Adrenal gland (tissue), 5 donors: ENCODE data around the gene EPDR1.

Experiments
- POLR2A ChIP-seq, 2 donors: fragments of 450-650 bp; IDR thresholded peaks; one replicate each; pipeline ENCODE4 v1.6.1; 2017; ENCODE audit warnings: antibody characterized with exemption in 2 of 2, mild to moderate bottlenecking in 2 of 2, moderate library complexity in 1 of 2
- TF ChIP-seq, protein P1 (sequence below), 6 experiments: fragments of 450-650 bp in 4 of 6; fragments of 200-600 bp in 2 of 6; sonication (generic) in 1 of 6; IDR thresholded peaks; 1 replicate in 5 of 6; 2 replicates in 1 of 6; pipeline versions ENCODE4 v1.5.1 to v1.8.0; 2016 to 2021; ENCODE audit warnings: antibody characterized with exemption in 6 of 6, mild to moderate bottlenecking in 2 of 6, moderate library complexity in 1 of 6
- donor health status: DM: no; HTN: no; CAD: no.

DNA sequence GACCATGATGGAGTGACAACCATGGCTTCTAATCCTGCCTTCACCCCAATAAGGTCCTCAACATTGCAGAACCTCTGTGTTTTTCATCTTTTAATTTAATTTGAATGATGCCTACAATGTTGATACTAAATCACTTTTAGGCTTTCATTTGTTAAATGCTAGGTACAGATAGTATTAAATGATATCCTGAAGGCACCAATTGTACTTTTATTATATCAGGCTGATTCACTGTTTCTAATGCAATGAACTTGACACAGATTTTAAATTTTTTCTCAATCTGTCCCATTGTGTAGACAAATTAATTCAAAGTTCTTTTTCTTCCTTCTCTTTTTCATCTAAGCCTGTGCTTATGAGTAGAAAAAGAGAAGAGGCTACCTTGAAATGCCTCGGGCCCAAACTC, 5.2 kb downstream of the EPDR1 start:
- TF ChIP-seq, protein P1, sequence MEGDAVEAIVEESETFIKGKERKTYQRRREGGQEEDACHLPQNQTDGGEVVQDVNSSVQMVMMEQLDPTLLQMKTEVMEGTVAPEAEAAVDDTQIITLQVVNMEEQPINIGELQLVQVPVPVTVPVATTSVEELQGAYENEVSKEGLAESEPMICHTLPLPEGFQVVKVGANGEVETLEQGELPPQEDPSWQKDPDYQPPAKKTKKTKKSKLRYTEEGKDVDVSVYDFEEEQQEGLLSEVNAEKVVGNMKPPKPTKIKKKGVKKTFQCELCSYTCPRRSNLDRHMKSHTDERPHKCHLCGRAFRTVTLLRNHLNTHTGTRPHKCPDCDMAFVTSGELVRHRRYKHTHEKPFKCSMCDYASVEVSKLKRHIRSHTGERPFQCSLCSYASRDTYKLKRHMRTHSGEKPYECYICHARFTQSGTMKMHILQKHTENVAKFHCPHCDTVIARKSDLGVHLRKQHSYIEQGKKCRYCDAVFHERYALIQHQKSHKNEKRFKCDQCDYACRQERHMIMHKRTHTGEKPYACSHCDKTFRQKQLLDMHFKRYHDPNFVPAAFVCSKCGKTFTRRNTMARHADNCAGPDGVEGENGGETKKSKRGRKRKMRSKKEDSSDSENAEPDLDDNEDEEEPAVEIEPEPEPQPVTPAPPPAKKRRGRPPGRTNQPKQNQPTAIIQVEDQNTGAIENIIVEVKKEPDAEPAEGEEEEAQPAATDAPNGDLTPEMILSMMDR (IDR thresholded peaks at IDR 0.05) = no peak
- TF ChIP-seq POLR2A (IDR thresholded peaks at IDR 0.05) = no peak
